SU-DHL-6 (cell line): ENCODE data around the gene KLHL17.

ENCODE experiments used
- H2AFZ ChIP-seq: fragments of 200-600 bp; sonication (generic); 2 replicates; pipeline ENCODE4 v1.6.1; 2014; ENCODE audit warnings: low read depth, mild to moderate bottlenecking, moderate library complexity, mixed read lengths, antibody characterized with exemption, low read length; ENCODE audit not compliant: severe bottlenecking
- H3F3A ChIP-seq: fragments of 200-600 bp; shearing (Covaris generic); 2 replicates; pipeline ENCODE4 v1.6.0; 2016; ENCODE audit warnings: antibody characterized with exemption, mild to moderate bottlenecking; ENCODE audit not compliant: insufficient read depth
- H3K27ac ChIP-seq: fragments of 200-600 bp; sonication (generic); 2 replicates; pipeline ENCODE4 v1.5.1; 2016; ENCODE audit warnings: low read depth, mild to moderate bottlenecking, low read length, moderate library complexity, mixed read lengths
- H3K27me3 ChIP-seq: fragments of 200-600 bp; sonication (generic), shearing (Covaris generic); 2 replicates; pipeline ENCODE4 v1.6.0; 2014; ENCODE audit warnings: mild to moderate bottlenecking, low read length
- H3K36me3 ChIP-seq: fragments of 200-600 bp; sonication (generic); 2 replicates; pipeline ENCODE4 v1.6.1; 2014; ENCODE audit warnings: mild to moderate bottlenecking, low read length, mixed read lengths
- H3K4me2 ChIP-seq: fragments of 300-600, 200-600 bp; shearing (Covaris generic), sonication (generic); 2 replicates; pipeline ENCODE4 v1.6.0; 2014; ENCODE audit warnings: low read length, low read depth, mild to moderate bottlenecking; ENCODE audit not compliant: poor library complexity, severe bottlenecking
- H3K4me3 ChIP-seq: fragments of 200-600 bp; sonication (generic); 2 replicates; pipeline ENCODE4 v1.5.1; 2014; ENCODE audit warnings: antibody characterized with exemption, low read length, mild to moderate bottlenecking, mixed read lengths; ENCODE audit not compliant: insufficient read depth, poor library complexity, severe bottlenecking
- H3K79me2 ChIP-seq: fragments of 200-600 bp; sonication (generic); 2 replicates; pipeline ENCODE4 v1.6.1; 2014; ENCODE audit warnings: mild to moderate bottlenecking, low read length, moderate library complexity; ENCODE audit not compliant: insufficient read depth
- H3K9ac ChIP-seq: fragments of 200-600 bp; sonication (generic); 2 replicates; pipeline ENCODE4 v1.7.0; 2014; ENCODE audit warnings: mild to moderate bottlenecking, low read length
- H3K9me2 ChIP-seq: fragments of 200-600 bp; sonication (generic); replicated peaks from 2 replicates; pipeline ENCODE4 v1.6.1; 2014; ENCODE audit warnings: low read length; ENCODE audit not compliant: insufficient read depth
- H3K9me3 ChIP-seq: fragments of 200-600 bp; sonication (generic); 2 replicates; pipeline ENCODE4 v1.6.1; 2014; ENCODE audit warnings: low read length, mixed read lengths; ENCODE audit not compliant: insufficient read depth
- H4K20me1 ChIP-seq: fragments of 200-600 bp; sonication (generic); 2 replicates; pipeline ENCODE4 v1.6.1; 2014; ENCODE audit warnings: low read depth, mild to moderate bottlenecking, antibody characterized with exemption, low read length, moderate library complexity, mixed read lengths
- EZH2phosphoT487 ChIP-seq: fragments of 200-600 bp; sonication (generic), shearing (Covaris generic); conservative IDR thresholded peaks from 2 replicates; pipeline ENCODE4 v1.6.1; 2018; ENCODE audit warnings: mild to moderate bottlenecking, antibody characterized with exemption, low read length, moderate library complexity, mixed read lengths
- TF ChIP-seq, protein P1 (sequence below): fragments of 200-600 bp; sonication (generic); IDR thresholded peaks from one replicate; pipeline ENCODE4 v1.5.1; 2017; ENCODE audit warnings: antibody characterized with exemption, mild to moderate bottlenecking, low read length, moderate library complexity; ENCODE audit not compliant: insufficient read depth, poor library complexity, severe bottlenecking

KLHL17 gene

DNA sequence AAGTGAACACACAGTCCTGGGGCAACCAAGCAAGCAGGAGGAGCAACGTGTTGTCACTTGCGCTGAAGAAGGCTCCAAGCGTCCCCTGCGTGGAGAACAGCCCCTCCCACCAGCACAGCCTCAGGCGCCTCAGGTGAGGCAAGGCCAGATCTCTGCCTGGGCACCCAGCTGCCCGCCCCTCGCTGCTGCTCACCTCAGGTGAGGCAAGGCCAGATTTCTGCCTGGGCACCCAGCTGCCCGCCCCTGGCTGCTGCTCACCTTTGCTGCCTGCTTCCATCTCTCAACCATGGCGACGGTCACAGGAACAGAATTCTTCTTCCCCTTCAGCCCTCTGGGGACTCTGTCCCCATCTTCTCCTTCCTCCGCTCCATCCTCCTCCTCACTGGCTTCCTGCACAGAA, 3.7 kb upstream of the KLHL17 start:
- Histone ChIP-seq H3K9ac (no peak overlapping the region), H3K4me2 (no peak overlapping the region), H3K27me3 (no peaks in the 10 kb centered on the region), H3K4me3 (no peak overlapping the region), H4K20me1 (no peaks in the 10 kb centered on the region), H3K36me3 (no peaks in the 10 kb centered on the region; the same call in 1 of the 2 replicates), H2AFZ (no peak overlapping the region), H3K79me2 (peaks cover 18% of the 10 kb centered on the region), H3F3A (no peaks in the 10 kb centered on the region), H3K9me2 (no peaks in the 10 kb centered on the region), H3K27ac (no peak overlapping the region), H3K9me3 (no peaks in the 10 kb centered on the region)
- TF ChIP-seq EZH2phosphoT487: no peak
- TF ChIP-seq, protein P1, sequence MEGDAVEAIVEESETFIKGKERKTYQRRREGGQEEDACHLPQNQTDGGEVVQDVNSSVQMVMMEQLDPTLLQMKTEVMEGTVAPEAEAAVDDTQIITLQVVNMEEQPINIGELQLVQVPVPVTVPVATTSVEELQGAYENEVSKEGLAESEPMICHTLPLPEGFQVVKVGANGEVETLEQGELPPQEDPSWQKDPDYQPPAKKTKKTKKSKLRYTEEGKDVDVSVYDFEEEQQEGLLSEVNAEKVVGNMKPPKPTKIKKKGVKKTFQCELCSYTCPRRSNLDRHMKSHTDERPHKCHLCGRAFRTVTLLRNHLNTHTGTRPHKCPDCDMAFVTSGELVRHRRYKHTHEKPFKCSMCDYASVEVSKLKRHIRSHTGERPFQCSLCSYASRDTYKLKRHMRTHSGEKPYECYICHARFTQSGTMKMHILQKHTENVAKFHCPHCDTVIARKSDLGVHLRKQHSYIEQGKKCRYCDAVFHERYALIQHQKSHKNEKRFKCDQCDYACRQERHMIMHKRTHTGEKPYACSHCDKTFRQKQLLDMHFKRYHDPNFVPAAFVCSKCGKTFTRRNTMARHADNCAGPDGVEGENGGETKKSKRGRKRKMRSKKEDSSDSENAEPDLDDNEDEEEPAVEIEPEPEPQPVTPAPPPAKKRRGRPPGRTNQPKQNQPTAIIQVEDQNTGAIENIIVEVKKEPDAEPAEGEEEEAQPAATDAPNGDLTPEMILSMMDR: no peak

DNA sequence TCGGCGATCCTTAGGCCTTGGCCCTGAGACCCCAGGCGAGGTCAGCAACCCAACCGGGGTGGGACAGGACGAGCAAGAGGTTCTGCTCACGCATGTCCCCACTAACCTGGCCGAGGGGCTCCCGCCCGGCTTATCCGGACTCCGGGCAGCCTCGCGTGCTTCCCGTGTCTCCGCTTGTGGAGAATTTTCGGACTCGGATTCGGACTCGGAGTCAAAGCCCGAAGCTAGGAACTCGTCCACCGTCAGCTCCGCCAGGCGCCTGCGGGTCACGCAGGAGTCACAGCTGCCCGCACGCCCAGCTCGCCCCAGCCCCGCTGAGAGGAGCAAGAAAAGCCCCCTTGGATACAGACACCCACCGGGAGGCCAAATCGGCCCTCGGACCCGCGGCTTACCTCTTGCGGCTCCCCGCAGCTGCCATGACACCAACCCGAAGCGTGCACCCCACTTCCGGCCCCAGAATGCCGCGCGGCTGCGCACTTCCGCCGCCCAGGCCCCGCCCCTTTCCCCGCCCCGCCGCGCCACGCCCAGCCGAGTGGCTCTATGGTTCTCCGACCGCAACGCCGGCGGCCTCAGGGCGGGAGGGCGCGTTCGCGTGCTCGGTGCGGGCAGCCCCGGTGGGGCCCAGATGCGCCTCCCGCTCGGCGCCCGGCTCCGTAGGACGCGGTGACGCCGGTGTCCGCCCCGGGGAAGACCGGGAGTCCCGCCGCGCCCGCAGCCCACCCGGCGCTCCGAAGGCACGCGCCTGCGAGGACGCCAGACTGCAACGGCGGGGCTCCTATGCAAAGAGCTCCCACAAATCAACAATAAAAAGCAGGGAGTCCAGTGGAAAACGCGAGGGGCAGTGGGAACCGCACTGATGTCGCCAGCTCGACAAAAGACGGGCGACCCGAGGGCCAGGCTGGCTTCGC, 1.3 kb upstream of the KLHL17 start, which contains the start of gene NOC2L:
Gene NOC2L, minus strand, starts transcription at position 434 of the 908 bp plus-strand sequence. Its CDS starts 16 bp downstream, at position 418.
- TF ChIP-seq EZH2phosphoT487: no peak
- TF ChIP-seq, protein P1: no peak
- H3F3A ChIP-seq: no peaks in the 10 kb centered on the region
- peak within 1 kb of the TSS; percentile 99 for H2AFZ ChIP-seq
- peak within 1 kb of the TSS; percentile 85 for H3K4me2 ChIP-seq
- no peaks in the 10 kb centered on the region for H4K20me1 ChIP-seq
- H3K79me2 ChIP-seq: peaks cover 18% of the 10 kb centered on the region
- H3K9me2 ChIP-seq: no peaks in the 10 kb centered on the region
- H3K9me3 ChIP-seq: no peaks in the 10 kb centered on the region
- H3K4me3 ChIP-seq: peak within 1 kb of the TSS; percentile 99
- no peaks in the 10 kb centered on the region for H3K27me3 ChIP-seq
- H3K9ac ChIP-seq: peak within 1 kb of the TSS; percentile 79
- H3K27ac ChIP-seq: no peak within 1 kb of the TSS
- H3K36me3 ChIP-seq: no peaks in the 10 kb centered on the region; the same call in 1 of the 2 replicates

DNA sequence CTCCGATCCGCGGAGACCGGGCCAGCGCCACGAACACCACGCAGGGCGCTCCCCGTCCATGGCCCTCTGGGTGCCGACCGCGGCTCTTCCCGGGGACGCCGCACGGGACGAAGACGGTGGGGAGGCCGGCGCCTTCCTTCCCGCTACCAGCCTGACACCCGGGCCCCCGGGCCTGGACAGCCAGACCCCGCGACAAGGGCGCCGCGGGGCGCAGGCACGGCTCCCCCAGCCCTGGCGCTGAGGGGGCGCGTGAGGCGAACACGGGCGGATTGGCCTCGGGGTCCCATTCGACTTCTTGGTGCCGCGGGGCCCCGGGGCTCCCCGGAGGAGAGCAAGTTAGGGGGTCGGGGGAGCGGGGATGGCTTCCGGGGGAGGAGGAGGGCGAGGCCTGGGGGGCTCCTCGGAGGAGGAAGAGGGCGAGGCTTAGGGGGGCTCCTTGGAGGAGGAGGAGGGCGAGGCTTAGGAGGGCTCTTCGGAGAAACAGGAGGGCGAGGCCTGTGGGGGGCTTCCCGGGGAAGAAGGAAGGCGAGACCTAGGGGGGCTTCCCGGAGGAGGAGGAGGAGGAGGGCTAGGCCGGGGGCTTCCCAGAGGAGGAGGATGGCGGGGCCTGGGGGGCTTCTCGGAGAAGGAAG, 537 bp upstream of the KLHL17 start:
- Histone ChIP-seq H3K27me3 (no peaks in the 10 kb centered on the region), H2AFZ (peak overlapping the region; percentile 99), H3K27ac (no peak overlapping the region), H4K20me1 (no peaks in the 10 kb centered on the region), H3K4me3 (peak overlapping the region; percentile 66), H3K4me2 (peak overlapping the region; percentile 75), H3K9me2 (no peaks in the 10 kb centered on the region), H3K36me3 (no peaks in the 10 kb centered on the region; the same call in 1 of the 2 replicates), H3K9me3 (no peaks in the 10 kb centered on the region), H3K9ac (peak overlapping the region; percentile 64), H3K79me2 (peaks cover 18% of the 10 kb centered on the region), H3F3A (no peaks in the 10 kb centered on the region)
- TF ChIP-seq, protein P1: no peak
- no peak for TF ChIP-seq EZH2phosphoT487
